ENCODE measurements around the gene RPA3.

DNA sequence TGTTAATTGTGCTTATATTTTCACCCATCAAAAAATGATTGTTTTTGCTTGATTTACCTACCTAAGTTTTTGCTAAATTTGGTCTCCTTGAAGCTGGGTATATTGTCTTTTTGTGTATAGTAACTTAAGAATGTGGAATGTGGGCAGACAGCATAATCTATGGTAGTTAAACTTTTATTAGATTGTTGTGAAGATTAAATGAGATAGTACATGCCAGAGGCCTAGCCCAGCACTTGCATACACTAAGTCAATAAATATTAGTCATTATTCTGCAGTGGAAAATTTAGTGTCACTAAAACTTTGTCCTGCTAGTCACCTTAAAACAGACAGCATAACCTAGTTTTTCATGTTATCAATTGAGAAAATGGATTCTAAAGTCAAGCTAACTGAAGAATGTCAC, 19.3 kb upstream of the RPA3 start:
- no peak for TF ChIP-seq EZH2 (IDR thresholded peaks at IDR 0.05; ENCODE audit: borderline replicate concordance, low read depth, low read length, severe bottlenecking)
- TF ChIP-seq, protein P1, sequence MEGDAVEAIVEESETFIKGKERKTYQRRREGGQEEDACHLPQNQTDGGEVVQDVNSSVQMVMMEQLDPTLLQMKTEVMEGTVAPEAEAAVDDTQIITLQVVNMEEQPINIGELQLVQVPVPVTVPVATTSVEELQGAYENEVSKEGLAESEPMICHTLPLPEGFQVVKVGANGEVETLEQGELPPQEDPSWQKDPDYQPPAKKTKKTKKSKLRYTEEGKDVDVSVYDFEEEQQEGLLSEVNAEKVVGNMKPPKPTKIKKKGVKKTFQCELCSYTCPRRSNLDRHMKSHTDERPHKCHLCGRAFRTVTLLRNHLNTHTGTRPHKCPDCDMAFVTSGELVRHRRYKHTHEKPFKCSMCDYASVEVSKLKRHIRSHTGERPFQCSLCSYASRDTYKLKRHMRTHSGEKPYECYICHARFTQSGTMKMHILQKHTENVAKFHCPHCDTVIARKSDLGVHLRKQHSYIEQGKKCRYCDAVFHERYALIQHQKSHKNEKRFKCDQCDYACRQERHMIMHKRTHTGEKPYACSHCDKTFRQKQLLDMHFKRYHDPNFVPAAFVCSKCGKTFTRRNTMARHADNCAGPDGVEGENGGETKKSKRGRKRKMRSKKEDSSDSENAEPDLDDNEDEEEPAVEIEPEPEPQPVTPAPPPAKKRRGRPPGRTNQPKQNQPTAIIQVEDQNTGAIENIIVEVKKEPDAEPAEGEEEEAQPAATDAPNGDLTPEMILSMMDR (IDR thresholded peaks at IDR 0.05; ENCODE audit: borderline replicate concordance, extremely low read depth, low read length, poor library complexity, severe bottlenecking), result no peak
